NCI-H2196 treated with DMSO at 0.1 percent for 48 hours (cell line): Measurements from ENCODE around the gene POLA1.
A peak's percentile ranks its signal among the peaks of the same experiment; 100 is the strongest.

ENCODE experiments used
- DNase-seq: peaks from one replicate; lab custom pipeline; 2025; ENCODE audit not compliant: unreplicated experiment; lab: John Stamatoyannopoulos, UW

Gene POLA1

GRCh38 chrX:25006586-25007058, 312.9 kb downstream of the POLA1 start:
- DNase-seq = no peak

GRCh38 chrX:25007059-25008053, 313.6 kb downstream of the POLA1 start:
- DNase-seq = no peak

- DNase-seq = no peak
Observed at GRCh38 chrX:25009407-25009806, 315.7 kb downstream of the POLA1 start.

- DNase-seq = no peak
Observed at GRCh38 chrX:25010784-25011588, 317.3 kb downstream of the POLA1 start.

GRCh38 chrX:25011589-25012432, 318.1 kb downstream of the POLA1 start:
- DNase-seq = no peak

GRCh38 chrX:25012433-25012735, 318.7 kb downstream of the POLA1 start:
- no peak for DNase-seq

- DNase-seq = peak; percentile 3
Observed at GRCh38 chrX:25012793-25013631, 319.3 kb downstream of the POLA1 start.

- DNase-seq = no peak
Observed at GRCh38 chrX:25013632-25014365, 320.1 kb downstream of the POLA1 start.

GRCh38 chrX:25014366-25014838, 320.7 kb downstream of the POLA1 start:
- DNase-seq = no peak

GRCh38 chrX:25015486-25016360, 322.0 kb downstream of the POLA1 start, which contains the start of gene ARX:
Gene ARX, minus strand, starts transcription at chrX:25015965. Its CDS starts 228 bp downstream, at chrX:25015737.
- DNase-seq = no peak

GRCh38 chrX:25016361-25016671, 322.6 kb downstream of the POLA1 start:
- DNase-seq = no peak

GRCh38 chrX:25016938-25017598, 323.4 kb downstream of the POLA1 start:
- no peak for DNase-seq

GRCh38 chrX:25017667-25018247, 324.0 kb downstream of the POLA1 start:
- DNase-seq = no peak

- DNase-seq = no peak
Observed at GRCh38 chrX:25018682-25019081, 325.0 kb downstream of the POLA1 start.

- no peak for DNase-seq
Observed at GRCh38 chrX:25019707-25020390, 326.1 kb downstream of the POLA1 start.

GRCh38 chrX:25020391-25020904, 326.7 kb downstream of the POLA1 start:
- no peak for DNase-seq
